ENCODE measurements around the gene TMEM129. TPM values are rescaled to one million over a fixed set of nuclear protein-coding genes. Genes with fewer than 3 reads are reported as not detected.
"Not testable (repeated sequence)": the region's sequence is repeated elsewhere in the genome, so short reads cannot be mapped to it uniquely, and the experiment has no call there.

The TMEM129 gene
- polyA plus RNA-seq, 1 donor from 2014 or later, result 46.1 TPM

DNA sequence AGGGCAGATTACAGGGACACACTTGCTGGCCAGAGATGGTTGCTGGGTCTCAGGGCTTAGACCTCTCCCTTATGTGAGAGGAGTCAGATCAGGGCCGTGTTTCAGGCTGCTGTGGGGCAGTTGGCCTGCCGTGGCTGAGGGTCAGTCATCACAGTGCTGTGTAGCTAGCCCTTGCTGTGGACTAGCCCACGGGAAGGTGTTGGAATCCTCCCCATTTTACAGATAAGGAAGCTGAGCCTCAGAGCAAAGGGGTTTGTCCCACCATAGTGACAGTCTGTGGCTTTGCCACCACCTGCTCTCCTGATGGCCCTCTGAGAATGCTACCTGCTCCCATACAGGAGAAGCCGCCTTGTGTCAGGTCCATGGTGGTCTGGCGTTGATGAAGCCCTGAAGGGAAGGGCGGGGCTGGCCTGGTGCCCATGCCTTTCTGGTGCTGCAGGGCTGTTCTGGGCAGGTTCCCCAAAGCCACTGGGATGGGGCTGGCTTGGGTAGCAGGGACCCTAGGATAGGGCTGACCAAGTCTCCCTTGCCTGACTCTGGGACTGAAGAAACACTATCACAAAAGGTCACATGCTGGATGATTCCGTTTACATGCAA is 34.6 kb downstream of the TMEM129 start:
- Mint-ChIP-seq H3K27me3 (no peaks in the 10 kb centered on the region), H3K27ac (peak overlapping the region in 2 of 3 donors; percentile 13 to 27)

DNA sequence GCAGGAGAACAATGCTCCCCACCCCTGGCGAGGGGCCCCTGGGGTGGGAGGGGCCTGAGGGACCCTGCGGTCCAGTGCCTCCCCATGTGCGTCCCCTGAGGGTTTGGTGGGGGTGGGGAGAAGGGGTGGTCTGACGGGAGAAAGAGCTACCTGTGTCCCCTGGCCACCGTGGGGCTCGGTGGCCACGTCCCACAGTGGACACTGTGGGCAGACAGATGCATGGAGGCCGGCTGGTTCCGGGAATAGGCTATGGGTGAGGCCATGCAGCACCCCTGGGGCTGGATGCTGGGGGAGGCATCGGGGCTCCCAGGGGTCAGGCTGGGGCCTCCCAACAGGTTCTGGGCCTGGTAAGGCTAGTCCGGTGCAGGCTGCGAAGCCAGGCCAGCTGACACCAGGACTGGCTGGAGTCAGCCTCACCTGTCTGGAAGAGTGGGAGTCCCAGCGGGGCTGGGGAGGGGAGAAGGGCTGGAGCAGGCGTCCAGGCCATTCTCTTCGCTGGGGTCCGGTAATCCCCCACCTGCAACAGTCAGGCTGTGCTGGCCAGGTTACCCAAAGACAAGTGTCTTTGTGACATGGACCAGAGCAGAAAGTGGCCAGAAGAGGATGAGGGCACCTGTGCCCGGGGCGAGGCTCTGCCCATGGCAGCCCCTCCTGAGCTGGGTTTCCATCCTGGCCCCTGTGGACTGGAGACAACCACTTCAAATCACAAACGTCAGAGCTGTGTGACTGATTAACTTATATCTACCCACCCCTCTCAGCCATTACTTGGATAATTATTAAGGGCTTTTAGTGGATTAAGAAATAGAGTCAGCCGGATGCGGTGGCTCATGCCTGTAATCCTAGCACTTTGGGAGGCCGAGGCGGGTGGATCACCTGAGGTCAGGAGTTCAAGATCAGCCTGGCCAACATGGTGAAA is 35.6 kb downstream of the TMEM129 start:
- H3K4me3 Mint-ChIP-seq, result peak overlapping the region in 2 of 4 donors; percentile 7 to 32
- H3K36me3 Mint-ChIP-seq, result peaks cover 3% of the 10 kb centered on the region
- H3K4me1 Mint-ChIP-seq, result peaks cover 9 to 14% (median 9%) of the 10 kb centered on the region in 3 donors
- peak overlapping the region in 1 of 3 donors; percentile 45 for H3K27ac Mint-ChIP-seq
- H3K9me3 Mint-ChIP-seq, result no peaks in the 10 kb centered on the region
- no peaks in the 10 kb centered on the region for H3K27me3 Mint-ChIP-seq

More for the DNA sequence above, 34.6 kb downstream of the TMEM129 start:
- no peaks in the 10 kb centered on the region for H3K9me3 Mint-ChIP-seq
- peak overlapping the region in 3 of 4 donors; percentile 25 to 54 (median 51) for H3K4me3 Mint-ChIP-seq
- peaks cover 4% of the 10 kb centered on the region for H3K36me3 Mint-ChIP-seq
- H3K4me1 Mint-ChIP-seq, result peaks cover 9 to 12% (median 9%) of the 10 kb centered on the region in 3 donors

GRCh38 chr4:1684506-1685234 is 36.5 kb downstream of the TMEM129 start:
- Mint-ChIP-seq H3K9me3 (no peaks in the 10 kb centered on the region), H3K27ac (peak overlapping the region in 1 of 3 donors; percentile 45), H3K27me3 (no peaks in the 10 kb centered on the region), H3K4me1 (peaks cover 9 to 17% (median 9%) of the 10 kb centered on the region in 3 donors), H3K36me3 (peaks cover 2% of the 10 kb centered on the region), H3K4me3 (peak overlapping the region in 3 of 4 donors; percentile 60 to 76 (median 73))

DNA sequence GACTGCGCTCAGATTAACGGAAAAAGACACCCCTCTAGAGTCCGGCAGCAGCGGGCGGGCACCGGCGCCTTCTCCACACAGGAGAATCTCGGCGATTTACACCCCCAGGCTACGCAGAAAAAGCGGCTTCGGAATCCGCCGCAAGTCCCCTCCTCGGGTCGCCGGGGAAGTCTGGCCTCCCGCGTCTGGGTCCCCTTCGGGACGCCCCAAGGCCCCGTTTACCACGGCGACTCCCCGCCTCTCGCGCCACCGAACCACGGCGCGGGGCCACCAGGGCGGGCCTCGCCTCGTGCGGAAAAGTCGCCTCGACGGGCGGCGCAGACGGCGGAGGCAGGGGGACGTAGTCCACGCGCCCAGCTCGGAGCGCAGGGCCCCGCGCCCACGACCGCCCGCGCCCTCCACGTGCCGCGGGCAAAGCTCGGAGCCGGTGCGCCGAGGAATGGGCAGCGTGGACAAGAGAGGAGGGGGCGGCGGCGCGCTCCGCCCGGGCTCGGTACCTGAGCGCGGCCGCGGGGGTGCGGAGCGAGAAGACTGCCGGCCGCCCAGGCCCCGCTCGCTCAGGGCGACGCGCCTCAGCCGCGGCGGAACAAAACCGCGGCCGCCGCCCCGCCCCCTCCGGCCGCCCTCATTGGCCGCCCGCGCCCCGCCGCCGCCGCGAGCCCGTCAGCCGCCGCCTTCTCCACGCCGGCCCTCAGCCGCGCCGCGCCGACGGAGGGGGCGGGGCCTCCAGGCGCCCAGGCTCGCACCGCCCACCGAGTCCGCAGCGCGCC is 37.2 kb downstream of the TMEM129 start, which contains the start of gene FAM53A:
FAM53A (minus strand) TSS at position 578 of the 770 bp plus-strand sequence. CDS start 15,572 bp downstream, outside the sequence.
- no peaks in the 10 kb centered on the region for H3K27me3 Mint-ChIP-seq
- H3K9me3 Mint-ChIP-seq, result no peaks in the 10 kb centered on the region
- peaks cover 9 to 17% (median 9%) of the 10 kb centered on the region in 3 donors for H3K4me1 Mint-ChIP-seq
- H3K27ac Mint-ChIP-seq, result peak within 1 kb of the TSS; percentile 47 to 93 (median 91)
- H3K4me3 Mint-ChIP-seq, result peak within 1 kb of the TSS; percentile 85 to 96 (median 91)
- H3K36me3 Mint-ChIP-seq, result no peaks in the 10 kb centered on the region

GRCh38 chr4:1683261-1683735 is 37.8 kb downstream of the TMEM129 start:
- Mint-ChIP-seq H3K27me3 (no peaks in the 10 kb centered on the region), H3K4me1 (peaks cover 9 to 17% (median 9%) of the 10 kb centered on the region in 3 donors)

GRCh38 chr4:1682860-1683259 is 38.3 kb downstream of the TMEM129 start:
- Mint-ChIP-seq H3K36me3 (no peaks in the 10 kb centered on the region), H3K9me3 (no peaks in the 10 kb centered on the region), H3K27ac (peak overlapping the region; percentile 47 to 93 (median 91)), H3K4me1 (peaks cover 9 to 17% (median 9%) of the 10 kb centered on the region in 3 donors), H3K27me3 (no peaks in the 10 kb centered on the region), H3K4me3 (peak overlapping the region; percentile 85 to 96 (median 91))

More at GRCh38 chr4:1683261-1683735, 37.8 kb downstream of the TMEM129 start:
- Mint-ChIP-seq H3K36me3 (no peaks in the 10 kb centered on the region), H3K9me3 (no peaks in the 10 kb centered on the region), H3K4me3 (peak overlapping the region; percentile 85 to 96 (median 91)), H3K27ac (peak overlapping the region; percentile 47 to 93 (median 91))

DNA sequence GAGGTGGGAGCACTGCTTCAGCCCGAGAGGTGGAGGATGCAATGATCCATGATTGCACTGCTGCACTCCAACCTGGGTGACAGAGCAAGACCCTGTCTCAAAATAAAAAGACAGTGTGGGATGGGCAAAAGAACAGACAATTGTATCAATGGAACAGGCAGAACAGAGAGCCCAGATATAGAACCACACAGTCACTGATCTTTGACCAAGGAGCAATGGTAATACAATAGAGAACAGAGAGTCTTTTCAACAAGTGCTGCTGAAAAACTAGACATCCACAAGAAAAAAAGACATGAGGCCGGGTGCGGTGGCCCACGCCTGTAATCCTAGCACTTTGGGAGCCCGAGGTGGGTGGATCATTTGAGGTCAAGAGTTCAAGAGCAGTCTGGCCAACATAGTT is 42.9 kb downstream of the TMEM129 start:
- Mint-ChIP-seq H3K9me3 (no peaks in the 10 kb centered on the region), H3K4me3 (no peak overlapping the region), H3K4me1 (peaks cover 3 to 14% (median 5%) of the 10 kb centered on the region in 3 donors), H3K27me3 (no peaks in the 10 kb centered on the region), H3K36me3 (no peaks in the 10 kb centered on the region), H3K27ac (no peak overlapping the region)

DNA sequence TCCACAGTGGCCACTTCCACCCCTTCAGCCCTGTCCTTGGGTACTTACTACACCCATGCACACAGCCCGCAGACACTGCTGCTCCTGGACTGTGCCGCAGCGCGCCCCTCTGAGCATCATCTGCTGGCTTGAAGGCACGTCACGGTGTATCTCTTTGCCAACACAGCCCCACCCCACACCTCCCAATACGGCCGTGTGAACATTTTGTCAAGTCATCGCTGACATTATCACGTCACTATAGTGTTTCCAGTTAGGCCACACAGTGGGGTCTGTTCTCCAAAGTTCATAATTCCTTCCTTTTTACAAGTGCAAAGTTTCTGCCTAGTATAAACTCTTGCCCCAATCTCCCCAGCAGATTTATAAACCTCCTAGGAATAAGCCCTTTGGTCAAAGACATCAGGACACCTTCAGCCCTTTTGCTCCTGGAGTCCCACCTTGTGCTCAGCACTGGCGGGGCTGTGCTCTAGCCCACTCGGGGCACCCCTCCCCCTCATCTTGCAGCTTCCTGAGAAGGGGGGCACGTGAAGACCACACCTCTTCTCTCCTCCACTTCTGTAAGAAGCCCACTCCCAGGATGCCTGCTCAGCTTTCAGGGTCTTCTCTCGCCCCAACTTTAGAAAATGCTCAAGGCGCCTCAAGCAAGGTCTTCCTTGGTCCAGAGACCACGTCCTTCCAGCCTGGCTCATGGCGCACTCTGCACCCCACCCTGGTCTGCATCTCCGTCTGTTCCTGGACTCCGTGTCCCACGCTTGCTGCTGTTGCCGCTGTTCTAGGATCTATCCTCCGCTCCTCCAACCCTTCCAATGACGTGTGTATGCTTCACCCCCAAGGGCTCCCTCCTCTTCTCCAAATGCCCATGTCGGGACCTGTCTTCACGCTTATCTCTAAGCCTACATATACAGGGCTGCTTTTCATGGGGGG is 44.3 kb downstream of the TMEM129 start:
- Mint-ChIP-seq H3K27ac (no peak overlapping the region), H3K27me3 (no peaks in the 10 kb centered on the region), H3K36me3 (peaks cover 2% of the 10 kb centered on the region), H3K9me3 (no peaks in the 10 kb centered on the region), H3K4me3 (no peak overlapping the region), H3K4me1 (peaks cover 0 to 5% (median 0%) of the 10 kb centered on the region in 3 donors)

GRCh38 chr4:1675802-1676137 is 45.4 kb downstream of the TMEM129 start:
- Mint-ChIP-seq H3K9me3 (no peaks in the 10 kb centered on the region), H3K36me3 (peaks cover 2% of the 10 kb centered on the region), H3K27me3 (no peaks in the 10 kb centered on the region), H3K4me1 (peaks cover 0 to 5% (median 0%) of the 10 kb centered on the region in 3 donors), H3K27ac (no peak overlapping the region), H3K4me3 (no peak overlapping the region)

GRCh38 chr4:1675136-1675801 is 45.9 kb downstream of the TMEM129 start:
- no peaks in the 10 kb centered on the region for H3K27me3 Mint-ChIP-seq
- H3K4me3 Mint-ChIP-seq, result no peak overlapping the region
- H3K9me3 Mint-ChIP-seq, result no peaks in the 10 kb centered on the region
- no peak overlapping the region for H3K27ac Mint-ChIP-seq
- H3K4me1 Mint-ChIP-seq, result peaks cover 0 to under 1% (median 0%) of the 10 kb centered on the region in 3 donors
- peaks cover 2% of the 10 kb centered on the region for H3K36me3 Mint-ChIP-seq

GRCh38 chr4:1674682-1675081 is 46.4 kb downstream of the TMEM129 start:
- Mint-ChIP-seq H3K27ac (no peak overlapping the region), H3K36me3 (peaks cover 2% of the 10 kb centered on the region), H3K4me3 (no peak overlapping the region), H3K9me3 (no peaks in the 10 kb centered on the region), H3K4me1 (no peaks in the 10 kb centered on the region), H3K27me3 (no peaks in the 10 kb centered on the region)

- H3K4me1 Mint-ChIP-seq, result no peaks in the 10 kb centered on the region
- no peaks in the 10 kb centered on the region for H3K27me3 Mint-ChIP-seq
- peak overlapping the region in 1 of 4 donors; percentile 58 for H3K4me3 Mint-ChIP-seq
- no peaks in the 10 kb centered on the region for H3K9me3 Mint-ChIP-seq
- H3K36me3 Mint-ChIP-seq, result peaks cover 2% of the 10 kb centered on the region
- no peak overlapping the region for H3K27ac Mint-ChIP-seq
Observed at GRCh38 chr4:1673671-1674070, 47.5 kb downstream of the TMEM129 start.

DNA sequence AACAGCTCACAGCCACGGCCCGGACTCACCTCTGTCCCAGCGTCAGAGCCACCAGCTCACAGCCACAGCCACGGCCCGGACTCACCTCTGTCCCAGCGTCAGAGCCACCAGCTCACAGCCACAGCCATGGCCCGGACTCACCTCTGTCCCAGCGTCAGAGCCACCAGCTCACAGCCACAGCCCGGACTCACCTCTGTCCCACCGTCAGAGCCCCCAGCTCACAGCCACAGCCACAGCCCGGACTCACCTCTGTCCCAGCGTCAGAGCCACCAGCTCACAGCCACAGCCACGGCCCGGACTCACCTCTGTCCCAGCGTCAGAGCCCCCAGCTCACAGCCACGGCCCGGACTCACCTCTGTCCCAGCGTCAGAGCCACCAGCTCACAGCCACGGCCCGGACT is 50.1 kb downstream of the TMEM129 start:
- not testable (repeated sequence) for H3K4me1 Mint-ChIP-seq, H3K4me3 Mint-ChIP-seq, H3K36me3 Mint-ChIP-seq, H3K27me3 Mint-ChIP-seq, H3K27ac Mint-ChIP-seq, H3K9me3 Mint-ChIP-seq

All from IgD-negative memory B cell (primary cell).